Measurements from ENCODE around the gene TM4SF18.
"Not testable (repeated sequence)": the region's sequence is repeated elsewhere in the genome, so short reads cannot be mapped to it uniquely, and the experiment has no call there.

The TM4SF18 gene

DNA sequence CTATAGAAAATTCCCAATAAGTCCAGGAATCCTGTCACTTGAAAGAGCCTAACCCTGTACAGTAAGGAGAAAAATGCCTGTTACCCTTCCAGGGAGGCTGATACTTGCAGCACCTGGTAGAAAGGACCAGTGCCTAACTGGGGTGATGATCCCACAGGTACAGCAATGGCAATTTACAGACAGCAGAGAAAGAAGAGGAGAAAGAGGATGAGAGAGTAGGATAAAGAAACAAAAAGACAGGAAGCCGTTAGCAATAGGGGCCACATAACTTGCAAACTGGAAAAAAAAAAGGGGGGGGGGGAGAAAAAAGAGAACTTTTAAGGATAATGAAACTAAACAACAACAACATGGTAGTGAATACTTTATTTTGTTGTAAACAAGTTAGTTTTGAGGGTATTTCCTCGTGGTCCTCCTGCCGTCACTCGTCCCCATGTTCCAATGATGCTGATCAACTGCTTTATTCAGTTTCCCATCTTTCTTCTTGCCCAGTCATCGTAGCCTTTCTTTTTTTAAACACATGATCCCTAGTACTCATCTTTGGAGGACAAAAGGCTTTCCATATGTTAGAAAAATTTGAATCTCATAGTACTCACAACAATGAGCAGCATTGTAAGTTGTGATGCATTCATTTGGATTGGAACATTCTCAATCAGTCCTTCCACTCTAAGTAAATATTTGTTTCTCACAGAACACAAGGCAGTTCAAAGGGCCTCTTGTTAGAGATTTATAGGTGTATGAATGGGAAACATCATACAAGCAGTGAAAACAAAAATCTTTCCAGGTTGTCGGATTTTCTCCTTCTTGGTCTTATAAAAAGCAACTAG, 35.5 kb upstream of the TM4SF18 start:
- no peak for DNase-seq (ENCODE audit: low read depth, low spot score)

GRCh38 chr3:149368201-149368673, 34.8 kb upstream of the TM4SF18 start:
- DNase-seq (ENCODE audit: low read depth, low spot score): no peak

GRCh38 chr3:149366941-149367840, 33.8 kb upstream of the TM4SF18 start:
- no peak for DNase-seq (ENCODE audit: low read depth, low spot score)

- no peak for DNase-seq (ENCODE audit: low read depth, low spot score)
Observed at GRCh38 chr3:149366031-149366430, 32.6 kb upstream of the TM4SF18 start.

DNA sequence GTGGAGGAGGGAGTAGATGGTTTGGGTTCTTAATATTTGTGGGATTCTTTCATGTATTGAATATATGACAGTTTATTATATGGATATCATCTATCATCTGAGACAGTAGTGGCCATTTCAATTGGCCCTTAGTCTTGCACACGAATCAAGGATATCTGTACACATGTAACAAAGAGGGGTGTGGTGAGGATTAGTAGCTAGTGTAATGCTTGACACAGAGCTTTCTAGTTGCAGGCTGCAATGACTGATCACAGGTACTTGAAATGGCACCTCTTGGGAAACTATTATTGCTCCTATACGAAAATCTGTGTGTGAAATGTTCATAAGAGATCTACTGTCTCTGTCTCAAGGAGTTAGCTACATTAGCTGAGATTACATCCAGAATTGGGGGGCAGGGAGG, 31.2 kb upstream of the TM4SF18 start:
- no peak for DNase-seq (ENCODE audit: low read depth, low spot score)

- no peak for DNase-seq (ENCODE audit: low read depth, low spot score)
Observed at GRCh38 chr3:149363053-149363452, 29.6 kb upstream of the TM4SF18 start.

GRCh38 chr3:149362366-149362765, 28.9 kb upstream of the TM4SF18 start:
- no peak for DNase-seq (ENCODE audit: low read depth, low spot score)

- DNase-seq (ENCODE audit: low read depth, low spot score): no peak
Observed at GRCh38 chr3:149356630-149357029, 23.2 kb upstream of the TM4SF18 start.

DNA sequence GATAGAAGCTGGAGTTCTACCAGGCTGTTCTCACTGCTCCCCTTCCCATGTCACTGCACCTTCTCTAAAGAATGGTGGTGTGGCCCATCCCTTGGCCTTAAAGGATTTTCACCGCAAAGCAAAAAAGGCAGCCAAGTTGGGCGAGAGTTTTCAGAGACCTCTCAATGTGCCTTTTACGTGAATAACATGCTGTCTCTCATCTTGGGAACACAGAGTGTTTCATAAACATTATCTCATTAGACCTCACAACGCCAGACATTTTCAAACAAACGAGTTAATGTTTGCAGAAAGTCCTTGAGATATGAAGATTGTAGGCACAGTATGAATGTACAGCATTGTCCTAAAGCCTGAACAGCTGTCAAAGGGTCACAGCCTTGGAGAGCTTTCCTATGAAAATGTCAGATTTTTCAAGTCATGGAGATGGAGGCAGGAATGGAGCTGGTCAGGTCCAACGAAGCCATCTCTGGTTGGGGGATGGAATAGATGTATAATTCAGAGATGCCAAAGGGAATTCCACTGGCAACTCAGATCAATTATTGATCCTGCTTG, 22.7 kb upstream of the TM4SF18 start:
- DNase-seq (ENCODE audit: low read depth, low spot score): no peak

- DNase-seq (ENCODE audit: low read depth, low spot score): no peak
Observed at GRCh38 chr3:149353581-149354184, 20.2 kb upstream of the TM4SF18 start.

DNA sequence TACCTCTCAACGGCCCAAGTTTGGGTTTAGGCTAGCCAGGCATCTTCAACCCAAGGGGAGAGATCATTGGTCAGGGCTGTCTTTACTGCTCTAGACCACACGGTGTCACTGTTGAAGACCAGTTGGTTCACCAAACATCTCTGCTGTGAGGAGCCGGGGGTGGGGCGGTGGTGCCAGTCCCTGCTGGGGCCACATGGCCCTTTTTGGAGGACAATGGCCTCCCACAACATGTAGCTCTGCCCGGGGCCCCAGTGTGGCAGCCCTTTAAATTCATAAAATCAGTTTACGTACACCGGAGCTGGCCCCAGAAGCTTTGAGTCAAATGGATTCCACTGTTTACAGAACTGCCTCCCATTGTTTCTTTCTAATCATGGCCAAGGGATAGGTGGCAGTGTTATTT, 19.1 kb upstream of the TM4SF18 start:
- DNase-seq (ENCODE audit: low read depth, low spot score): no peak

- DNase-seq (ENCODE audit: low read depth, low spot score): no peak
Observed at GRCh38 chr3:149343951-149344350, 10.5 kb upstream of the TM4SF18 start.

- no peak for DNase-seq (ENCODE audit: low read depth, low spot score)
Observed at GRCh38 chr3:149342413-149343380, 9.3 kb upstream of the TM4SF18 start.

- DNase-seq (ENCODE audit: low read depth, low spot score): peak; percentile 80
Observed at GRCh38 chr3:149340310-149340933, 7.0 kb upstream of the TM4SF18 start.

GRCh38 chr3:149339931-149340309, 6.5 kb upstream of the TM4SF18 start:
- peak; percentile 93 for DNase-seq (ENCODE audit: low read depth, low spot score)

DNA sequence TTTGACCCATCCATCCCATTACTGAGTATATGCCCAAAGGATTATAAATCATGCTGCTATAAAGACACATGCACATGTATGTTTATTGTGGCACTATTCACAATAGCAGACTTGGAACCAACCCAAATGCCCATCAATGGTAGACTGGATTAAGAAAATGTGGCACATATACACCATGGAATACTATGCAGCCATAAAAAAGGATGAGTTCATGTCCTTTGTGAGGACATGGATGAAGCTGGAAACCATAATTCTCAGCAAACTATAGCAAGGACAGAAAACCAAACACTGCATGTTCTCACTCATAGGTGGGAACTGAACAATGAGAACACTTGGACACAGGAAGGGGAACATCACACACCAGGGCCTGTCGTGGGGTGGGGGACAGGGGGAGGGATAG, 4.0 kb upstream of the TM4SF18 start:
- not testable (repeated sequence) for DNase-seq (ENCODE audit: low read depth, low spot score)

GRCh38 chr3:149336925-149337324, 3.5 kb upstream of the TM4SF18 start:
- no peak for DNase-seq (ENCODE audit: low read depth, low spot score)

GRCh38 chr3:149332771-149333170, 665 bp downstream of the TM4SF18 start:
- DNase-seq (ENCODE audit: low read depth, low spot score): no peak

DNA sequence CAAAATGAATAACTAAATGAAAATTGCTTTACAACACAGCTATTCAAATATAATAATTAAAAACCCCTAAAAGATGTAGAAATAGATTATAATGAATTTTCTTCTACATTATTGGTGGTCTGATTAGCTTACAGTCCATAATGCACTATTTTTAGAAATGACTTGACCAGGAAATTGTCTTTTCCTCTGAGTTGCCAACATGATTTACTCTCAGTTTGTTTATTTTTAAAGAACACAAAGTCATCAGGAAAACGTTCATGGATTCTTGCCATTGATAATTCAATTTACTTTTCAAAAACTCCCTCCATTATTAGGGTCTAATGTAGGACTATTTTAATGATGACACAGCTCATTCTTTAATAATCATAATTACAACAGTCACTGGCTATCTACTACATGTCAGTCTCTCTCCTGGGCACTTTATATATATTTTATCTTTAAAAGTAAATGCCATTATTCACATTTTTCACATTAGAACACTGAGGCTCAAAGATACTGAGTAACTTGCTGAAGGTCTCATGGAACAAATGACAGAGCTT, 1.1 kb downstream of the TM4SF18 start:
- DNase-seq (ENCODE audit: low read depth, low spot score): no peak

GRCh38 chr3:149331396-149331795, 2.0 kb downstream of the TM4SF18 start:
- DNase-seq (ENCODE audit: low read depth, low spot score): no peak

All from smooth muscle cell of the brain vasculature (primary cell).